IMR-90 (cell line): ENCODE measurements around the gene LIPJ.

Experiments
- CTCF ChIP-seq: conservative IDR thresholded peaks from 2 replicates; pipeline ENCODE4 v1.5.1; 2012; ENCODE audit warnings: mild to moderate bottlenecking, low read depth, low read length, improper control_type of control experiment
- MXI1 ChIP-seq: IDR thresholded peaks from 2 replicates; pipeline ENCODE4 v1.6.1; 2012; ENCODE audit warnings: low read depth, mild to moderate bottlenecking, low read length, moderate library complexity, borderline replicate concordance
- POLR2A ChIP-seq: IDR thresholded peaks from 2 replicates; pipeline ENCODE4 v1.6.1; 2012; ENCODE audit warnings: mild to moderate bottlenecking, low read depth, low read length
- RAD21 ChIP-seq: IDR thresholded peaks from 2 replicates; pipeline ENCODE4 v1.6.1; 2012; ENCODE audit warnings: low read length, improper control_type of control experiment
- RCOR1 ChIP-seq: IDR thresholded peaks from 2 replicates; pipeline ENCODE4 v1.6.1; 2012; ENCODE audit warnings: mild to moderate bottlenecking, low read length, improper control_type of control experiment; ENCODE audit not compliant: insufficient replicate concordance
- RFX5 ChIP-seq: IDR thresholded peaks from 2 replicates; pipeline ENCODE4 v1.8.0; 2012; ENCODE audit warnings: low read depth, mild to moderate bottlenecking, low read length, moderate library complexity
- USF2 ChIP-seq: fragments of 150-350 bp; IDR thresholded peaks from 2 replicates; pipeline ENCODE4 v1.6.1; 2017; ENCODE audit warnings: mild to moderate bottlenecking, antibody characterized with exemption, low read length, low read depth

- TF ChIP-seq POLR2A (no peak), CTCF (no peak), RFX5 (no peak), RCOR1 (no peak), RAD21 (no peak), USF2 (no peak), MXI1 (no peak)
Measured at GRCh38 chr10:88551246-88551645, 35.3 kb upstream of the LIPJ start.
